Stromal cell of bone marrow (primary cell): Measurements from ENCODE around the gene KCNIP1.

Experiments used
- DNase-seq: peaks from one replicate; pipeline ENCODE4 v3.0.0-alpha.2; 2012; ENCODE audit warnings: low read depth

The KCNIP1 gene

GRCh38 chr5:170483701-170484458 is 19.9 kb upstream of the KCNIP1 start:
- DNase-seq: no peak

- DNase-seq: no peak
These were observed 19.4 kb upstream of the KCNIP1 start for GRCh38 chr5:170484459-170484831.

DNA sequence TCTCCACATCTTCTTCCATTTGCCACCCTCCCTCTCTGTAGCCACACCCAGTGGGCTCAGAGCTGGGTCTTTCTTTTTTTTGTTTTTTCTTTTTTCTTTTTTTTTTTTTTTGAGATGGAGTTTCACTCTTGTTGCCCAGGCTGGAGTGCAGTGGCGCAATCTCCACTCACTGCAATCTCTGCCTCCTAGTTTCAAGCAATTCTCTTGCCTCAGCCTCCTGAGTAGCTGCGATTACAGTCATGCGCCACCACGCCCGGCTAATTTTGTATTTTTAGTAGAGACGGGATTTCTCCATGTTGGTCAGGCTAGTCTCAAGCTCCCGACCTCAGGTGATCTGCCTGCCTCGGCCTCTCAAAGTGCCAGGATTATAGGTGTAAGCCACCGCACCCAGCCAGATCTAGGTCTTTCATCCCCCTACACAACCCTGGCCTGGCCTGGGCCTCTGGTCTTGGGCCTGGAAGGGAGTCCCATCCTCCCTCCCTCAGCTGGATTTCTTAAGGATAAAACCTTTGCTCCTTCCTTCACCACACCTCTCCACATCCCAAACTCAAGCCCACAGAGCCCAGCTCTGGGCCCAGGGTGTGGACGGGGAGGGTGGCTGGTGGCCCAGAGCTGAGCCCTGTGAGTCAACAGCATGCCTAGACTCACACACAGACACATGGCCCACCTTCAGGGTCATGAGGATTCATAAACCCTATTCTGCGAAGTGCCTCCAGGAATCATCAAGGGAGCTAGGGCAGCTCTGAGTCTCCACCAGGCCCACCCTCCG is 18.8 kb upstream of the KCNIP1 start:
- no peak for DNase-seq

DNA sequence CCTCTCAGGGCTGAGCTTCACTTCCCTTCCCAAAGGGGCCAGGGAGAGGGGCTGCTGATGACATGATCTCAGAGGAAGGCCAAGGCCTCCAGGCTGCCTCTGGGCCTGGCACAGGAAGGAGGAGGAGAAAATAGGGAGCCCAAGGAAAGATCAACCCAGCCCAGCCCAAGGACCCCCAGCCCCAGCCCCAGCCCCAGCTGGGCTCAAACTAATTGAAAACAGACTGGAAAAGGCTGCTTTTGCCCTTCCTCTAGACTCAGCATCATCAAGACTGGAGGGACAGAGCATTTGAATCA is 18.3 kb upstream of the KCNIP1 start:
- no peak for DNase-seq

GRCh38 chr5:170486371-170486770 is 17.4 kb upstream of the KCNIP1 start:
- DNase-seq: peak; percentile 11

- no peak for DNase-seq
These were observed 15.2 kb upstream of the KCNIP1 start for GRCh38 chr5:170488570-170488969.

DNA sequence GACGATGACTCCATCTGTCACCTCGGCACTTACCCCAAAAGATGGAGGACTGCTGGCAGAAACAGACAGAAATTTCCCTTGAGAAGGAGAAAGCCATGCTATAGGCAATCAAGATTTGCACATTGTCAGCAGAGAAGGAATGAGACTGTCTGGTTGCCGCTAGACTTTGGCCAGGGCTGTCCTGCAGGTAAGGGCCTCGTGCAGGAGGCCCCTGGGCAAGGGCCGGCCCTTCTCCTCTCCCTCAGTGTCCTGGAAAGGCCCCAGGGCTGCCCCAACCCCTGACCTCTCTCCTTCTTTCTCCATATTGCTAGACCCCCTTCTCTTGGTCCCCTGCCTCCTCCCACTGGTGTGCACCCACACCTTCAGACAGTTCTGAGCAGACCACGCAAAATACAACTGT is 14.6 kb upstream of the KCNIP1 start:
- DNase-seq: no peak

- DNase-seq: no peak
These were observed 13.4 kb upstream of the KCNIP1 start for GRCh38 chr5:170490381-170490780.

DNA sequence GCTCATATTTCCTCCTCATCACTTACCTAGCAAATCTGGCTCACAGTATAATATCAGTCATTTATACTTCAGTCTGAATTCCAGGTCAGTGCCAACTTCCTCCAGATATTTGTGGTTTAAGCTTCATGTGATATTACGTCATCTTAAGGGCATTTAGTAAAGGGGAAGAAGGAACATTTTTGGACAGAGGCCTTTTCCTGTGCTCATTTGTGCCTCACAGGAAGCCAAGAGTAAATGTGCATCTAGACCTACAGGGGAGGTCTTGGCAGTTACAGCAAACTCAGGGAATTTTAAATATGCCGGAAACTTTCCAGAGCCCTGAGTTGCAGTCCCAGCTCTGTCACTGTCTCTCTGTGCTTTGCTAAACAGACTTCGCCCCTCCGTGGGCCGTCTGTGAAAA is 12.3 kb upstream of the KCNIP1 start:
- DNase-seq: peak; percentile 69

DNA sequence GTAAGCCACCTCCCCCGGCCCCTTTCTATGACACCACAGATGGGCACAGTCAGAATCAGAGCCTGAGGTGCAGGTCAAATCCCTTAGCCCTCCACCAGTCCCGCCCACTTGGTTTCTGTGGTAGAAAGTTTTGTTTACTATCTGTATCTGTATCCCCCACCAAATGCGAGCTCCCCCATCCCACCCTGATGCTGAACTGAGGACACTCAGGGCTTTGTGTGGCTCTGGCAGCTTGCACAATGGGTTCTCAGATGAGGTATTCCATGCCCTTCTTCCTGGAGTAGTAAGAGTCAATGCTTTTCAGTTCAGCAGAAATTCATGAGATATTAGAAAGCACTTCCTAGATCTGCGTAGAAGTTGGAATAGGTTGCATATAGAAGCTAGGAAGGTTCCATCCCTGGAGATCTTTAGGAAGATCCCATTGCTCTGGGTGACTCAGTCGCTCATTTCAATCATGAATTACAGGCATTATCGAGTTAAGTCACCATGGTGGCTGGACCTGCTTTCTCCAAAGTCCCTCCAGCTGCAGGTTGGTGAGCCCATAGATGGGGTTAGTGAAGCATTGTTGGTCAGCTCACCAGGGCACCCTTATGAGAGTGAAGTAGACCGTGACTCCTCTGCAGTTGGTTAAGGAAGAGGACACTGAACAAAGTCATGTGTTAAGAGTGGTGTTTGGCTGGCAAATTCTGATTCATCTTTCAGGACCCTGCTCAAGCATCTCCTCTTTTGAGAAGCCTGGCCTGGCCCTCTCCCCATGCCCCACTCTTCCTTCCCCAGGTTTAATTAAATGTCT is 10.6 kb upstream of the KCNIP1 start:
- no peak for DNase-seq

GRCh38 chr5:170494041-170494440 is 9.8 kb upstream of the KCNIP1 start:
- no peak for DNase-seq

DNA sequence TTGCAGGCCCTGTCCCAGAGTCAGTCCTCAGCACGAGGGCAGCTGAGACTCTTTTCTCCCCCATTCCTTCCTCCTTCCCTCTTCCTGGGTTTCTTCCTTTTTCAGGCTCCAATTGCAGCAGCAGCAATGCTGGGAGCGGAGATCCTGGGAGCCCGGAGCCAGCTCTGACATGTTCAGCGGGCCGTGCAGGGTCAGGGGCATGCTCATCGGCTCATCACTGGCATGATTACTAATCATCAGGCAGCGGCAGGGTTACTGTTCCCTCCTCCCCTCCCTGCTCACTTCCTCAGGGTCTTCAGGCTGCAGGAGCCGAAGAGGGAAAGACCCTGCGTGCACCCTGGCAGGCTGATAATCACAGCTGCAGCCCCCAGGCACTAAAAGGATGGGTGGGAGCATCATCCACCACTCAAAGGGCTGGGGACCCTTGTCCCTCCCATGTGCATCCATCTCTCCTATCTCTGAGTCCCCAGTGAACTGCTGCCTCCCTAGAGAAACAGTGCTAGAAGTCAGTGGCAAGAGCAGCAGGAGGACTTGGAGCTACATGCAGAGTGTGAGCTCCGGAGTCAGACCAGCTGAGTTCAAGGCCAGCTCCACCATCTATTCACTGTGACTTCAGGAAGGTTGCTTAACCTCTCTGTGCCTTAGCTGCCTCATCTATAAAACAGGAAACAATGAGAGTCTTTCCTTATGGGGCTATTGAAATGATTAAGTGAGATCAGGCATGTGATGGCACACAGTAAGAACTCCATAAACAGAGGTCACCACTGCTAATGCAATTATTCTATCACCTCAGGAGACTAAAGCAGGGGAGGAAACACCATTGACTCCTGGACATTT is 7.8 kb upstream of the KCNIP1 start:
- DNase-seq: no peak

DNA sequence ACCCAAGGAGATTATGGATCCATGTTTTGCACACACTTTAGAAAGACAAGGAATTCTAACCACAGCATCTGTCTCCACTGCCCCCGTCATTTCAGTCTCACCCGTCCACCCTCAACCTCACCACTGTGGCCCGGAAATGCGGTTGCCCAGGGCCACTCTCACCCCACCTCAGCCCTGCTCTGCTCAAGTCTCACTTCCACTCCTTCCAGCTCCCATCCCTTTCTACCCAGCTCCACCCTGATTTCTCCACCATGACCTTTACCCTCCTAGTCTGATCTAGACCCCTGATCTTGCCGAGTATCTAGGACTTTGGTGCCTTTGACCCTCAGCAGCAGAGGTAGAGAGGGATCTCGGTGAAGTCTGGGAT is 7.2 kb upstream of the KCNIP1 start:
- DNase-seq: no peak

- DNase-seq: no peak
These were observed 6.3 kb upstream of the KCNIP1 start for GRCh38 chr5:170497311-170498038.

- no peak for DNase-seq
These were observed 4.9 kb upstream of the KCNIP1 start for GRCh38 chr5:170498811-170499351.

- no peak for DNase-seq
These were observed 4.2 kb upstream of the KCNIP1 start for GRCh38 chr5:170499621-170500020.

DNA sequence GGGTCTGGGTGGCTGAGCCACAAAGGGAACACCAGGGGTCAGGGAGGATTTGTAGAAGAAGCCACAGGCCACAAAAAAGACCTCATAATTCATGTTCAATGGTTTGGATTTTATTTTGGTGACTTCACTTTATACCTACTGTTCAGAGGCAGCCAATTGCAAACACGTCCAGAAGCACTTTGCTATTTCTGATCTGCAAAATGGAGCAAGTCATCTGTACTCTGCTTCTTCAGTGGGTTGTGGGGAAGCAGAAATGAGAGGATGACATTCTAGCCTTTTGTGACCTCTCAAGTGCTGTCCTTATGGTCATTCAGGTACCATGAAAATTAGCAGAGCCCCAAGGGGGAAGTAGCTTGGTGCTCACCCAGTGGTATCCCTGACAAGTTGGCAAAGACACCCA is 2.5 kb upstream of the KCNIP1 start:
- no peak for DNase-seq

GRCh38 chr5:170501931-170502330 is 1.9 kb upstream of the KCNIP1 start:
- DNase-seq: no peak

GRCh38 chr5:170504616-170505266 is 921 bp downstream of the KCNIP1 start:
- no peak for DNase-seq

DNA sequence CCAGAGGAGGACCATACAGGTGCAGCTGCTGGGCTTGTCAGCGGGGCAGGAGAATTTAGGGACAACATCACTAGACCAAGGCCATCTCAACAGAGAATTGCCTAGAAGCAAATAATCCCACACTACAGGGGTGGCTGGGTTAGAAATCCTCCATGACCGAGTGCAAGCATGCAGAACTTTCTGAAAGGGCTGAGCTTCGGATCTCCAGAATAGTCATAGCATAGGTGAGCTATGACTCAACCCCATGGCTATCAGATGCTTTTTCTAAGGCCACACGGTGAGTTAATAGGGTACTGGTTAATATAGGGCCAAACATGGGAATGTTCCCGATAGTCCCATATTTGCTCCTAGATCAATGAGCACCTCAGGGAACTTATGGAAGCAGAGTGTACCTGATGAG is 4.2 kb downstream of the KCNIP1 start:
- DNase-seq: no peak
